ENCODE results near the gene TTC4.
A peak's percentile ranks its signal among the peaks of the same experiment; 100 is the strongest.

The TTC4 gene

GRCh38 chr1:54679706-54680105 is 36.0 kb upstream of the TTC4 start:
- TF ChIP-seq CTCF (IDR thresholded peaks at IDR 0.05; ENCODE audit: low read depth, low read length) = no peak
- no peak for DNase-seq (ENCODE audit: low read depth in 2 of 2)
- no peak overlapping the region for H3K4me3 ChIP-seq (replicated peaks in 1 of 2; ENCODE audit: low read depth in 2 of 2, low read length in 2 of 2)

- DNase-seq (ENCODE audit: low read depth in 2 of 2) = no peak
- no peak overlapping the region for H3K4me3 ChIP-seq (replicated peaks in 1 of 2; ENCODE audit: low read depth in 2 of 2, low read length in 2 of 2)
- no peak for TF ChIP-seq CTCF (IDR thresholded peaks at IDR 0.05; ENCODE audit: low read depth, low read length)
These were observed 35.3 kb upstream of the TTC4 start for GRCh38 chr1:54680387-54680786.

GRCh38 chr1:54681358-54681757 is 34.3 kb upstream of the TTC4 start:
- H3K4me3 ChIP-seq (replicated peaks in 1 of 2; ENCODE audit: low read depth in 2 of 2, low read length in 2 of 2) = no peak overlapping the region
- DNase-seq (ENCODE audit: low read depth in 2 of 2) = peak; percentile 8 to 21
- TF ChIP-seq CTCF (IDR thresholded peaks at IDR 0.05; ENCODE audit: low read depth, low read length) = no peak

GRCh38 chr1:54683453-54683852 is 32.2 kb upstream of the TTC4 start:
- DNase-seq (ENCODE audit: low read depth in 2 of 2) = no peak
- no peak for TF ChIP-seq CTCF (IDR thresholded peaks at IDR 0.05; ENCODE audit: low read depth, low read length)
- no peak overlapping the region for H3K4me3 ChIP-seq (replicated peaks in 1 of 2; ENCODE audit: low read depth in 2 of 2, low read length in 2 of 2)

- H3K4me3 ChIP-seq (replicated peaks in 1 of 2; ENCODE audit: low read depth in 2 of 2, low read length in 2 of 2) = no peak overlapping the region
- no peak for TF ChIP-seq CTCF (IDR thresholded peaks at IDR 0.05; ENCODE audit: low read depth, low read length)
- no peak for DNase-seq (ENCODE audit: low read depth in 2 of 2)
These were observed 30.2 kb upstream of the TTC4 start for GRCh38 chr1:54685335-54685905.

- TF ChIP-seq CTCF (IDR thresholded peaks at IDR 0.05; ENCODE audit: low read depth, low read length) = no peak
- no peak overlapping the region for H3K4me3 ChIP-seq (replicated peaks in 1 of 2; ENCODE audit: low read depth in 2 of 2, low read length in 2 of 2)
- DNase-seq (ENCODE audit: low read depth in 2 of 2) = no peak
These were observed 29.5 kb upstream of the TTC4 start for GRCh38 chr1:54686155-54686554.

GRCh38 chr1:54694771-54695170 is 20.9 kb upstream of the TTC4 start:
- TF ChIP-seq CTCF (IDR thresholded peaks at IDR 0.05; ENCODE audit: low read depth, low read length) = no peak
- no peak for DNase-seq (ENCODE audit: low read depth in 2 of 2)
- H3K4me3 ChIP-seq (replicated peaks in 1 of 2; ENCODE audit: low read depth in 2 of 2, low read length in 2 of 2) = no peak overlapping the region

All from cardiac fibroblast (primary cell).